ENCODE results near the gene RTN4. TPM values are rescaled to one million over a fixed set of nuclear protein-coding genes. Genes with fewer than 3 reads are reported as not detected.

Gene RTN4, protein sequence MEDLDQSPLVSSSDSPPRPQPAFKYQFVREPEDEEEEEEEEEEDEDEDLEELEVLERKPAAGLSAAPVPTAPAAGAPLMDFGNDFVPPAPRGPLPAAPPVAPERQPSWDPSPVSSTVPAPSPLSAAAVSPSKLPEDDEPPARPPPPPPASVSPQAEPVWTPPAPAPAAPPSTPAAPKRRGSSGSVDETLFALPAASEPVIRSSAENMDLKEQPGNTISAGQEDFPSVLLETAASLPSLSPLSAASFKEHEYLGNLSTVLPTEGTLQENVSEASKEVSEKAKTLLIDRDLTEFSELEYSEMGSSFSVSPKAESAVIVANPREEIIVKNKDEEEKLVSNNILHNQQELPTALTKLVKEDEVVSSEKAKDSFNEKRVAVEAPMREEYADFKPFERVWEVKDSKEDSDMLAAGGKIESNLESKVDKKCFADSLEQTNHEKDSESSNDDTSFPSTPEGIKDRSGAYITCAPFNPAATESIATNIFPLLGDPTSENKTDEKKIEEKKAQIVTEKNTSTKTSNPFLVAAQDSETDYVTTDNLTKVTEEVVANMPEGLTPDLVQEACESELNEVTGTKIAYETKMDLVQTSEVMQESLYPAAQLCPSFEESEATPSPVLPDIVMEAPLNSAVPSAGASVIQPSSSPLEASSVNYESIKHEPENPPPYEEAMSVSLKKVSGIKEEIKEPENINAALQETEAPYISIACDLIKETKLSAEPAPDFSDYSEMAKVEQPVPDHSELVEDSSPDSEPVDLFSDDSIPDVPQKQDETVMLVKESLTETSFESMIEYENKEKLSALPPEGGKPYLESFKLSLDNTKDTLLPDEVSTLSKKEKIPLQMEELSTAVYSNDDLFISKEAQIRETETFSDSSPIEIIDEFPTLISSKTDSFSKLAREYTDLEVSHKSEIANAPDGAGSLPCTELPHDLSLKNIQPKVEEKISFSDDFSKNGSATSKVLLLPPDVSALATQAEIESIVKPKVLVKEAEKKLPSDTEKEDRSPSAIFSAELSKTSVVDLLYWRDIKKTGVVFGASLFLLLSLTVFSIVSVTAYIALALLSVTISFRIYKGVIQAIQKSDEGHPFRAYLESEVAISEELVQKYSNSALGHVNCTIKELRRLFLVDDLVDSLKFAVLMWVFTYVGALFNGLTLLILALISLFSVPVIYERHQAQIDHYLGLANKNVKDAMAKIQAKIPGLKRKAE
- total RNA-seq (2021) (342 and 343 TPM in 2 replicates), Bru-seq, nascent RNA (percentile 99 among the genes with signal in this experiment), BruChase-seq, experiment 1, labeled RNA remaining after a 2-hour chase (percentile 97 among the genes with signal in this experiment), BruChase-seq, experiment 2, labeled RNA remaining after a 6-hour chase (percentile 96 among the genes with signal in this experiment)
- long read RNA-seq, transcript RTN4-201 (7 exons, 2,333 nt), result major isoform, 343 of 383 reads
- long read RNA-seq, transcript RTN4-204 (8 exons, 2,390 nt), result minor isoform, 6 of 383 reads
- long read RNA-seq, partial matches to known transcripts, result 24 of 383 reads
- long read RNA-seq, other reads (novel, unspliced or antisense), result 10 of 383 reads

DNA sequence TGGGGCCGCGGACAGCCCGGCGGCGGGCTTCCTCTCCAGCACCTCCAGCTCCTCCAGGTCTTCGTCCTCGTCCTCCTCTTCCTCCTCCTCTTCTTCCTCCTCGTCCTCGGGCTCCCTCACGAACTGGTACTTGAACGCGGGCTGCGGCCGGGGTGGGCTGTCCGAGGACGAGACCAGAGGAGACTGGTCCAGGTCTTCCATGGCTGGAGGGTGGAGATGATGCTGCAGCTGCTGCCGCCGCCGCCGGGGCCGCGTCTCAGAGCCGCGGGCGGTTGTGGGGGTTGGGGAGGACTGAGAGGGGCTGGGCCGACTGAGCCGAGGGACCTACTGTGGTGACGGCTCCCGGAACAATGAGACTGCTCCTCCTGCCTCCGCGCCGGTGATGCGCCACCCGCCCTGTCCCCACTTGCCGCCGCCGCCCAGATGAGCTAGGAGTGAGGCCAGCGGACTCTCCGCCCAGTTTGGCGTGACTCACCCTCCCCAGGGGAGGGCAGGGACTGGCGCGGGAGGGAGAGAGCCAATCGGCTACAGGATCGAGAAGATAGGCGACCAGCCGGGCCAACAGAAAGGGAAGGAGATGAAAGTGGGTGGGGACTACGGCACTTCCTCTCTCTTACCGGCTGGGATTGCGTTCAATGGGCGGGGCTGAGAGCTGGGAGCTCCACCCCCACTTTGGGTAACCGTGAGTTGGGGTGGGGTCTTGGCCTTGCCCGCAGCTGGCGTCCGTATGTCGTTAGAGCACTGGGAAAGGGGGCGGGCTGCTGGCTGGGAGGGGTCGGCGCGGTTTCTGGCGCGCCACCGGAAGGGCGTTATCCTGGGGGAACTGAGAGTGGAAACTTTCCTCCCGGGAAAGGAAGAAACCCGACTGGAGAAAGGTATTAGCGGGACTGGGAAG, at the start of gene RTN4:
TSS of gene RTN4 (minus strand) at position 352 of the 895 bp plus-strand sequence. CDS start at position 201, 151 bp downstream.
- peak within 1 kb of the TSS; percentile 46 for H2AFZ ChIP-seq
- H3K4me1 ChIP-seq (replicated peaks; ENCODE audit: insufficient read depth), result peaks cover 37% of the 10 kb centered on the region

DNA sequence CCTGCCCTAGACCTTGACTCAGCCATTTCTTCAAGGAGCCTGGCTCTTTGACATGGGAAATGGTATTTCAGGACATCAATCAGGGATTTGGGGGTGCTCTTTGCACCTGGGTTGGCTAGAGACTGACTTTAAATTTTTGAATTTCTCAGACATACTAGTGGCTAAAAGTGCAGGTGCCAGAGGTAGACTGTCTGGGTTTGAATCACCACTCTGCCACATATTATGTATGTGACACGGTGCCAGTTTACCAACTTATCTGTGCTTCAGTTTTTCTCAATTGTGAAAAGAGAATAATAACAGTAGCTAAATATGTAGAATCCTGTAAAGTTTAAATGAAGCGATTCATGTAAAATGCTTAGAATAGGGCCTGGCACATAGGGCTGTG, 49.2 kb upstream of the RTN4 start:
- Histone ChIP-seq H2AFZ (no peak overlapping the region), H3K4me1 (replicated peaks; ENCODE audit: insufficient read depth) (peaks cover 83% of the 10 kb centered on the region), H3K4me2 (peak overlapping the region; percentile 72), H3K4me3 (no peak overlapping the region), H4K20me1 (ENCODE audit: insufficient read depth) (no peaks in the 10 kb centered on the region), H3K27me3 (ENCODE audit: insufficient read depth, low read depth) (no peaks in the 10 kb centered on the region), H3F3A (ENCODE audit: insufficient read depth, low read depth) (peaks cover 76% of the 10 kb centered on the region), H3K36me3 (ENCODE audit: low read depth) (no peaks in the 10 kb centered on the region), H3K9me3 (ENCODE audit: insufficient read depth, low read depth) (no peaks in the 10 kb centered on the region), H3K9me2 (ENCODE audit: insufficient read depth) (no peaks in the 10 kb centered on the region), H3K79me2 (ENCODE audit: low read depth) (peaks cover 30% of the 10 kb centered on the region), H3K27ac (peak overlapping the region; percentile 98)
- POLR2A ChIA-PET (ENCODE audit: unreplicated experiment), result interaction anchor here (0.7 kb wide), 1 partner anchor 550 kb away, joined by 5 read pairs; no protein-coding TSS in a partner anchor
- TF ChIP-seq, protein P1, sequence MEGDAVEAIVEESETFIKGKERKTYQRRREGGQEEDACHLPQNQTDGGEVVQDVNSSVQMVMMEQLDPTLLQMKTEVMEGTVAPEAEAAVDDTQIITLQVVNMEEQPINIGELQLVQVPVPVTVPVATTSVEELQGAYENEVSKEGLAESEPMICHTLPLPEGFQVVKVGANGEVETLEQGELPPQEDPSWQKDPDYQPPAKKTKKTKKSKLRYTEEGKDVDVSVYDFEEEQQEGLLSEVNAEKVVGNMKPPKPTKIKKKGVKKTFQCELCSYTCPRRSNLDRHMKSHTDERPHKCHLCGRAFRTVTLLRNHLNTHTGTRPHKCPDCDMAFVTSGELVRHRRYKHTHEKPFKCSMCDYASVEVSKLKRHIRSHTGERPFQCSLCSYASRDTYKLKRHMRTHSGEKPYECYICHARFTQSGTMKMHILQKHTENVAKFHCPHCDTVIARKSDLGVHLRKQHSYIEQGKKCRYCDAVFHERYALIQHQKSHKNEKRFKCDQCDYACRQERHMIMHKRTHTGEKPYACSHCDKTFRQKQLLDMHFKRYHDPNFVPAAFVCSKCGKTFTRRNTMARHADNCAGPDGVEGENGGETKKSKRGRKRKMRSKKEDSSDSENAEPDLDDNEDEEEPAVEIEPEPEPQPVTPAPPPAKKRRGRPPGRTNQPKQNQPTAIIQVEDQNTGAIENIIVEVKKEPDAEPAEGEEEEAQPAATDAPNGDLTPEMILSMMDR (conservative IDR thresholded peaks at IDR 0.05), result no peak
- TF ChIP-seq EZH2 (IDR thresholded peaks at IDR 0.05; ENCODE audit: low read depth), result no peak
- DNase-seq, result no peak
- intact Hi-C loops (cut with micrococcal nuclease; ENCODE audit: unreplicated experiment), result no loop called here
- CTCF ChIA-PET, result no interaction called here
- BruUV-seq (replicated peaks), result TSS peak; percentile 41

More for the DNA sequence above, at the start of gene RTN4:
- Histone ChIP-seq H3K4me3 (peak within 1 kb of the TSS; percentile 93), H3F3A (ENCODE audit: insufficient read depth, low read depth) (peaks cover 58% of the 10 kb centered on the region), H3K79me2 (ENCODE audit: low read depth) (peaks cover 77% of the 10 kb centered on the region), H3K27ac (peak within 1 kb of the TSS; percentile 96), H3K4me2 (peak within 1 kb of the TSS; percentile 93), H3K27me3 (ENCODE audit: insufficient read depth, low read depth) (no peaks in the 10 kb centered on the region), H3K9me2 (ENCODE audit: insufficient read depth) (no peaks in the 10 kb centered on the region), H3K36me3 (ENCODE audit: low read depth) (peaks cover 35% of the 10 kb centered on the region), H4K20me1 (ENCODE audit: insufficient read depth) (peaks cover 36% of the 10 kb centered on the region), H3K9me3 (ENCODE audit: insufficient read depth, low read depth) (no peaks in the 10 kb centered on the region)
- TF ChIP-seq, protein P1 (conservative IDR thresholded peaks at IDR 0.05), result 0 out of 2 replicates have a peak, but pooled peaks have one; percentile 27
- TF ChIP-seq EZH2 (IDR thresholded peaks at IDR 0.05; ENCODE audit: low read depth), result no peak
- BruUV-seq (replicated peaks), result no TSS peak
- intact Hi-C loops (cut with micrococcal nuclease; ENCODE audit: unreplicated experiment), result loop anchor here (1.0 to 2.0 kb wide), 8 partner anchors 35 to 566 kb away; partner anchors contain the start of genes CLHC1, EML6, PPP4R3B and RPS27A
- ChIA-PET CTCF (interaction anchor here (0.6 to 2.5 kb wide), 3 partner anchors 47 to 151 kb away, joined by 3 to 6 read pairs (median 4); no protein-coding TSS in a partner anchor), POLR2A (ENCODE audit: unreplicated experiment) (interaction anchor here (0.5 to 2.6 kb wide), 28 partner anchors 10 to 941 kb away, joined by 3 to 20 read pairs (median 4); no protein-coding TSS in a partner anchor)
- DNase-seq, result peak; percentile 99 to 100

Data from PC-9 (cell line).